Epidermal melanocyte (primary cell): ENCODE results near the gene KCNH8.

ENCODE experiments used
- DNase-seq: peaks from one replicate; pipeline ENCODE4 v3.0.0; 2011; ENCODE audit warnings: low spot score; ENCODE audit not compliant: insufficient read length

The KCNH8 gene

DNA sequence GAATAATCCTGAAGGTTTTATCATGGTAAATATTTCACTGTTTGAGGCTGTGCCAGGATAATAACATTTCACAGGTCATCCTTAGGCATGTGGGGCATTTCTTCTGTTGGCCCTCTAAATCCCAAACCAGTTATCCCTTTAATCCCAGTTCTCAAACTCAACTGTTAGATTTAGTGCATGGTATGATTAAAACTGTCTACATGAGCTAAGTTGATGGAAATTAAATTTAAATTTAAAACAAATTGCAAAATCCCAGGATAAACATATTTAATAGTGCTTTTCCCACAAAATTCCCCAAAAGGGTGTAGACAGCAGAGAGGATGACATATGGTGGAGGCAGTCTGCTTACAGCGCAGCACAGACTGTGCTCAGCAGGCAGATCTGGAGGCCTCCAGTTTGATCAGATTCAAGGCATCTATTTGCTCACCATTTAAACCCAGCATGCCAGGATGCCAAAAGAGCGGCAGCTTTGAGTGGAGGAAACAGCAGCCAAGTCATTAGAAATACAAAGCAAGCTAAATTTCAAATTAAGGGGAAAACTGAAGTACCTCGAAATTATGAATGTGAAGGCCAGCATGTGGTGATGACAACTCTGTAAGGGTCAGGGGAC, 325.8 kb downstream of the KCNH8 start:
- DNase-seq: no peak

DNA sequence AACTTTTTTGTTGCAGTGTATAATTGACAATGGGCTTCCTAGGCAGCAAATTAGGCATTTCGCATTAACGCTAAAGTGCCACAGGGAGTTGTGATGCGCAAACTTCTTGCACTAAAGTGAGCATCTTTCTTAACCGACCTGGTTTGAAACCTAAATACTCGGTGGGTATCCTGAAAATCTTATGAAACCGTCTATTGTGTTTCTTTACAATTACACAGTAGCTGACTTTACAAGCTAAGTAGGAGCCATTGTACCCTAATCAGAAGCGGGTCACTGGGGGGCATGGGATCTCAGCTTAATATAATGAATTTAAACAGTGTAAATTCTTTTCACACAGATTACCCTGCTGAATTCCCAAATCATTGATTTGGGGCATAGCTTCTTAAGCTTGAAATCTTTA, 328.0 kb downstream of the KCNH8 start:
- no peak for DNase-seq

GRCh38 chr3:19485267-19485666, 337.0 kb downstream of the KCNH8 start:
- no peak for DNase-seq

DNA sequence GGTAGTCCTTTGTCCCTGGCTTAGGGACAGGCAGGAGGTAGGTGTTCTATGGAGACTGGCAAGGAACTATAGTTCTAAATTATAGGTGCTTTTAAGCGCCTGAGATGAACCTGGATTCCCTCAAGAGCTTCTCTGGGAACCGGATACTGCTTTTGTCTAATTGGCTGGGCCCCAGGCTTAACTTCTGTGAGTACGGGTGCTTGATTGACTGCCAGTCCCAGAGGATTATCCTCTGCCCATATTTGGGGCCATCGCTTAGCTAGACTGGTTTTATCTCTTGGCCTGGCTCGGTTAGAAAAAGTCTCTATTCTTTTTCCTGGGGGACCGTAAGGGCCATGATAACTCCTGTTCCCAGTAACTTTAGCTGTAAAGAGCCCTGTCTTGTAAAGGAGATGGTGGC, 339.1 kb downstream of the KCNH8 start:
- no peak for DNase-seq

DNA sequence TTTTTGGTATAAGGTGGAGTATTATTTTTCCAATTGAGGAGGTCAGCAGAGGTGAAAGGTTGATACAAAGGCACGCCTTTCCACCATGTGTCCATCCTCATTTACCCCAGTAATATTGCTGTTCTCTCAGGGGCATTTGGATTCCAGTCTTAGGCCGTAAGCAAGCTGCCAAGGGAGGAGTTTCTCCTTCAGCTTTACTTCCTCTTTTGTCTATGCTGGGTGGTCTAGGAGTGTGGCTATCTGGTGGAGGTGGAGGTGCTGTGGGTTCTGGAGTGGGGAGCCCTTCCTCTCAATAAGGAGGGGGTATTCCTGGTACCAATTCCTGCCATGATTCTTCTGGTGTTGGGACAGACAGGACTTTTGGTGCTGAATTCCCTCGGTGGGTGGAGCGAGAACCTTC, 340.6 kb downstream of the KCNH8 start:
- no peak for DNase-seq

DNA sequence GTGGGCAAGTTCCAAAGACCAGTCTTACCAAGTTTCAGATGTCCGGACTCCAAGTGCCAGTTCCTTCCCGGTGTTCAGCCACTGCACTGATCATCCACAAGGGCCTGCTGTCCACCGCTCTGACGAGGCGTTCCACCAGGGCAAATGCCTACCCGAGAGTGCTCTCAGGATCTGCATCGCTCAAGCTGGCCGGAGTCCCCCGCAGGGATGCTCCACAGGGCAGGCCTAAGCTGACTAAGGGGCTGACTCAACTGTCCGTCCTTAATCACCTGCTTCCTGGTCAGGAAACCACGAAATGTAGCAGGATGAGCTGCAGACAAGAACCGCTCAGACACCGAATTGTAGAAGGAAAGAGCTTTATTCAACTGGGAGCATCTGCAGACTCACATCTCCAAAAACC, 341.6 kb downstream of the KCNH8 start:
- DNase-seq: no peak

DNA sequence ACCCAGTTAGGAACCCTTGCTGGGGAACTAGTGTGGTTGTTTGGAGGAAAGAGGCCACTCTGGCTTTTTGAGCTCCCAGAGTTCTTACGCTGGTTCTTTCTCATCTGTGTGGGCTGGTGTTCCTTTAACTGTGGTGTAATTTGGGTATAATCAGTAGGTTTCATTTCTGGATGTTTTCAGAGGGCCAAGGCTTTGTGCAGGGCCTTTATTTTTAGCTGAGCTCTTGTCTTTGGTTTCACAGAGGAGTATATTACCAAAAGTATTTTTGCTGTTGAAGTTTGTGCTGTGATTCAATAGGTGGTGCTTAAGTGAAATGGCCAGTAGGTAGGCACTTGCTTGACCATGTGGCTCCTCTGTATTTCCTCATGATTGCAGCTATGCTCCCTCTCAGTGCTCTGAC, 357.9 kb downstream of the KCNH8 start:
- no peak for DNase-seq

GRCh38 chr3:19522305-19522704, 374.0 kb downstream of the KCNH8 start:
- DNase-seq: no peak

- no peak for DNase-seq
These were observed 377.8 kb downstream of the KCNH8 start for GRCh38 chr3:19526071-19526470.

GRCh38 chr3:19527746-19528145, 379.4 kb downstream of the KCNH8 start:
- no peak for DNase-seq

- no peak for DNase-seq
These were observed 383.1 kb downstream of the KCNH8 start for GRCh38 chr3:19531426-19531825.

GRCh38 chr3:19539518-19540392, 391.4 kb downstream of the KCNH8 start:
- no peak for DNase-seq

GRCh38 chr3:19540464-19540863, 392.2 kb downstream of the KCNH8 start:
- DNase-seq: no peak

DNA sequence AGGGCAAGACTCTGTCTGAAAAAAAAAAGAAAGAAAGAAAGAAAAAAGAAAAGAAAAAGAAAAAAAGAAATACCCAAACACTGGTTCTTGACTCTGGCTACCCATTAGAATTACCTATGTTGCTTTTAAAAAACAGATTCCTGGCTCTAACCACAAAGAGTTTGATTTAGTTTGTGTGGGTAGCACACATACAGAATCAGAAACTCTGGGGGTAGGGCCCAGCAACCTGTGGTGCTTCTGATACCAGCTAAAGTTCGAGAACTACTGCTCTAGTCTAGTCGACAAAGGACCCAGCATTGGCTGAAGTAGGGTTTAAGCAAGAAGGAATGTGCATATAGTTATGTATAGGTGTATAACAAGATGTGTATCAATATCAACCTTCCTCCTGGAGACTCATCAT, 393.0 kb downstream of the KCNH8 start:
- DNase-seq: no peak

DNA sequence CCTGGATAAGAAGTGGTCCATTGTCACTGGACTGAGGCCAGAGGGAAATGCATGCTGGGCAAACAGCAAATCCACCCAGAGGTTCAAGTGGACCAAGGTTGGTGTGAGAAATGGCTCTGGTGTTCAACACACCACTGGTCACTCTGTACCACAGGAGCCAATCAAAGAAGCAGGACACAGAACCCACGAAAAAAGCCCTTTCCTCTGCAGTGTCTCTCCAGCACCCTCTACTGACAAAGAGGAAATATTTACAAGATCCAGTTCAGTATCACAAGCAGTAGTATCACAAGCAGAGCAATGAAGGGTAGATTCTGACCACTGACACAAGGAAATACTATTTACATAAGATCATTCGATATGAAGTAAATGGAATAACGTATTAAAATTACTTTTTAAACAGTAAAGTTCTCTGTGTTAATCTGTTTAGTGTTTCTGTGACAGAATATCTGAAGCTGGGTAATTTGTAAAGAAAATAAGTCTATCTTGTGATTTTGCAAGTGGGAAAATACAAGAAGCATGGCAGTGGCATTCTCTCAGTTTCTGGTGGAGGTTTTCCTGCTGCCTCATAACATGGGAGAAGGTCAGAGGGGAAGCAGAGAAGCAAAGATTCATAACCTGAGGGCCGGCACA, 395.0 kb downstream of the KCNH8 start:
- no peak for DNase-seq

DNA sequence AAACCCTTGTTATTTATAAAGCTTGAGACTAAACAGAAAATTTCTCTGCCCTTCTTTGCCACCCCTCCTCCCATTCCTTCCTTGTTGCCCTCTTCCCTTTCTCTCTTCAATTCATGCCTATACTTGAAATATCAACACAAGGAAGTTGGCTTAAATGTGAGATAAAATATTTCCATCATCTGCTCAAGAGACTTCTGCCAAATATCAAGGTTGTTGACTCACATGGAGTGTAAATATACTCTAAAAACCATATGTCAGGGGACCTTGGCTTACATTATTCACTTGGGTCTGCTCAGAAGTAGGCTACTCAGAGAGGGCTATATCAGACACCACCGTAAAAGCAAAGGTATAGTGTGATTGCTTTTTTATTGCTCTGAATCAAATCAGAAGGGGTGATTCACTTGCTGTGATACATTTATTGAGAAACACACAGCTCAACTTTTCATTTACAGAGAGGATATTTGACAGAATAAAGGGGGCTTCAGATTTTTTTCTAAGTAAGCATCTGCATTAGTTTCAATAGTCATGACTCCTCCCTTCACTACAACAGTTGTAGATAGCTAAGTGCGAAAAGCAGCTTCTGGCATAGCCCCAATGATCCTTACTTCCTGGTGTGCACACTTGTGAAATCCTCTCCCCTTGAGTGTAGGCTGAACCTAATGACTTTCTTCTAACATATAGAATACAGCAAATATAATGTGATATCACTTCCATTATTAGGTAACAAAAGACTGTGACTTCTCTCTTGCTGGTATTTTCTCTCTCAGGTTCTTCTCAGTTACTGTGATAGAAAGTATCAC, 399.6 kb downstream of the KCNH8 start:
- DNase-seq: no peak

GRCh38 chr3:19559724-19560442, 411.6 kb downstream of the KCNH8 start:
- no peak for DNase-seq

- no peak for DNase-seq
These were observed 425.3 kb downstream of the KCNH8 start for GRCh38 chr3:19573644-19574043.

DNA sequence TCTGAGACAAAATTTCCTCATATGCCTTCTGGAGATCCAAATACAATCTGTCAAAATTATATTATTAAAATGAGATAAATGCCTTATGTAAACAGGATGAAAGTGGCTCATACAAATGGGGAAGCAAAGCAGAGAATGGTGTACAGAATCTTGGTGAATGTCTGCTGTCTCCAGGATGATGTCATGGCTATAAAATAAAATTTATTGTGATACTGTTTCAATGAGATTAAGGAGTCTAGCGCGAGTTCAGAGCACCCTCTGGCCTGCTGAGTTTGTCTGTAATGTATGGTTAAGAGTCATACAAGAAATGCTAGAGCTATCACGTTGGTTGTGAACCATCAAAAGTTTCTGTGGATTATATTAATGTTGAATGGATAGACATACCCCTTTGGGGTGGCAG, 426.0 kb downstream of the KCNH8 start:
- no peak for DNase-seq

- no peak for DNase-seq
These were observed 428.0 kb downstream of the KCNH8 start for GRCh38 chr3:19576343-19576742.
